ENCODE data around the gene EFNA1. TPM values are rescaled to one million over a fixed set of nuclear protein-coding genes. Genes with fewer than 3 reads are reported as not detected.

EFNA1 gene
- total RNA-seq, 4 donors from 2014 or later: 125 to 235 (median 185) TPM

DNA sequence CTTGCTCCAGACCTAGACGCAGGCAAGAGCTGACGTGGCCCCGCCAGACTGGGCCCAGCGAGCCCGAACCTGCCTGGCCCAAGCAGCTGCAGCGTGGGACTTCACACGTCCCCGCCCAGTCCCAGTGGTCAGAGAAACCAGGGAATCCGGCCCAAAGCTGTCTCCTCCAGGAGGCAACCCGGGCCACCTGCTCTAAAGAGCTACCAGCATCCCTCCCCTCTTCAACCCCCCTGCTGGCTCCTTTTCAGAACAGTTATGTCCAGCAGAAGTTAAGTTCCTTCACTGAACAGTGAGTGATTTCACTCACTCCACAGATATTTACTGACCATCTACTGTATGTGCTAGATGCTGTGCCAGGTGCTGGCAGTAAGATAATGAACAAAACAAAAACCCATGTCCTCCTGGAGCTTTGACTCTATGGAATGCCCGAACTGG is 2.1 kb upstream of the EFNA1 start:
- DNase-seq (ENCODE audit: low spot score in 2 of 2): no peak
- intact Hi-C loops (cut with DNase I; ENCODE audit: low total_unique reads): no loop called here
- no peak for TF ChIP-seq POLR2A (IDR thresholded peaks at IDR 0.05)
- TF ChIP-seq, protein P1, sequence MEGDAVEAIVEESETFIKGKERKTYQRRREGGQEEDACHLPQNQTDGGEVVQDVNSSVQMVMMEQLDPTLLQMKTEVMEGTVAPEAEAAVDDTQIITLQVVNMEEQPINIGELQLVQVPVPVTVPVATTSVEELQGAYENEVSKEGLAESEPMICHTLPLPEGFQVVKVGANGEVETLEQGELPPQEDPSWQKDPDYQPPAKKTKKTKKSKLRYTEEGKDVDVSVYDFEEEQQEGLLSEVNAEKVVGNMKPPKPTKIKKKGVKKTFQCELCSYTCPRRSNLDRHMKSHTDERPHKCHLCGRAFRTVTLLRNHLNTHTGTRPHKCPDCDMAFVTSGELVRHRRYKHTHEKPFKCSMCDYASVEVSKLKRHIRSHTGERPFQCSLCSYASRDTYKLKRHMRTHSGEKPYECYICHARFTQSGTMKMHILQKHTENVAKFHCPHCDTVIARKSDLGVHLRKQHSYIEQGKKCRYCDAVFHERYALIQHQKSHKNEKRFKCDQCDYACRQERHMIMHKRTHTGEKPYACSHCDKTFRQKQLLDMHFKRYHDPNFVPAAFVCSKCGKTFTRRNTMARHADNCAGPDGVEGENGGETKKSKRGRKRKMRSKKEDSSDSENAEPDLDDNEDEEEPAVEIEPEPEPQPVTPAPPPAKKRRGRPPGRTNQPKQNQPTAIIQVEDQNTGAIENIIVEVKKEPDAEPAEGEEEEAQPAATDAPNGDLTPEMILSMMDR (IDR thresholded peaks at IDR 0.05): no peak
- no peak overlapping the region for H3K4me3 ChIP-seq (ENCODE audit: low read depth, poor library complexity, severe bottlenecking)
- WGBS, 2 donors: 43 to 63% methylated on average over 4 to 7 of the region's 11 CpGs

DNA sequence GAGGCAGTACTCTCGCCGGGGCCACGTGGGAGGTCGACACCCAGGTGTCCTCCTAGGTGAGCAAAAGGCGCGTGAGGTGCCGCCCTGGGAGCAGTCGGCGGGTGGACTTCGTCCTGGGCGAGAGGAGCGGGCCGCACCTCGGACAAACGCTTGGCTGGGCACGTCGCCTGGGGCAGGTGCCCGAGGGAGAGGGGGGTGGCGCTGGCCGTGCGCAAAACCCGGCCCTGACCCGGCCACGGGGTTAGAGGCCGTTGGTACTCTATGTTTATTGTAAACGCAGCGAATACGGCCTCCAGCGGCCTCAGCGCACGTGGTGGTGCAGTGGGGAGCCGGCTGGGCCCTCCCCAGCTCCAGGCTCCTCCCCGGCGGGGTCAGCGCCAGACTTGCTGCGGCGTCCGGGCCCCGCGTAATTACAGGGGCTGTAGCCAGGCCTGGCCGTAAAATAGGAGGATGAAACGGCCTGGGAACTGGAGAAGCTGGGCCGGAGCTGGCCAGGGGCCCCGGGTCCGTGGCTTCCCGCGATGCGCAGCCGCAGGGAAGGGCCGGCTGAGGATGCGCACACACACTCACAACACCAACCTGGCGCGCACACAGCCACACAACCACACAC is 1.6 kb upstream of the EFNA1 start:
- WGBS, 2 donors: 9 to 10% methylated on average over 26 to 49 of the region's 53 CpGs
- TF ChIP-seq POLR2A (IDR thresholded peaks at IDR 0.05): no peak
- TF ChIP-seq, protein P1 (IDR thresholded peaks at IDR 0.05): no peak
- H3K4me3 ChIP-seq (ENCODE audit: low read depth, poor library complexity, severe bottlenecking): no peak overlapping the region
- peak in 1 of 2 donors; percentile 92 for DNase-seq (ENCODE audit: low spot score in 2 of 2)
- intact Hi-C loops (cut with DNase I; ENCODE audit: low total_unique reads): no loop called here

DNA sequence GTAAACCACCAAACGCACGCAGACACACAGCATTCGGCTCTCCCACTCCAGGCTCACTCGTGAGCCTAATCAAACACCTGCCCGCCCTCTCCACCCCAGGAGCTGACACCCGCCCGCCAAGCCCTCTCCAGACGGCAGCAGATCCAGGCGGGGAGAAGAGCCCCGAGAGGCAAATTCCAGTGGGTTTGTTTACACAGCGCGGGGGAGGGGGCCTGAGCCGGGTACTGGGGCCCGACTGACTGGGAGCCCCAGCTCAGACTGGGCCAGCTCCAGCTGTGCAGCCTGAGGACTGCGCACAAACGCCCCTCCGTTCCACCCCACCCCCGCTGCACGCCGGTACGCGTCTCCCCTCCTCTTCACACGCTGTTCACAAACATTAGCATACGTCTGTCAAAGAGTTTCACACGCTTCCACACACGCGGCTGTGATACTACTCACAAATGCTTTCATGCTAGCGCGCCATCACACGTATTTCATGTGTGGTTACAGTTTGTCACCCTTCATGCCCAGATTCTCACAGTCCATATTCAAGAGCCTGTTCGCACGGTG is 1.0 kb upstream of the EFNA1 start:
- intact Hi-C loops (cut with DNase I; ENCODE audit: low total_unique reads): no loop called here
- WGBS, 2 donors: 4 to 9% methylated on average over 26 to 30 of the region's 32 CpGs
- H3K4me3 ChIP-seq (ENCODE audit: low read depth, poor library complexity, severe bottlenecking): peak overlapping the region; percentile 84
- peak in 1 of 2 donors; percentile 91 for DNase-seq (ENCODE audit: low spot score in 2 of 2)
- TF ChIP-seq, protein P1 (IDR thresholded peaks at IDR 0.05): no peak
- no peak for TF ChIP-seq POLR2A (IDR thresholded peaks at IDR 0.05)

DNA sequence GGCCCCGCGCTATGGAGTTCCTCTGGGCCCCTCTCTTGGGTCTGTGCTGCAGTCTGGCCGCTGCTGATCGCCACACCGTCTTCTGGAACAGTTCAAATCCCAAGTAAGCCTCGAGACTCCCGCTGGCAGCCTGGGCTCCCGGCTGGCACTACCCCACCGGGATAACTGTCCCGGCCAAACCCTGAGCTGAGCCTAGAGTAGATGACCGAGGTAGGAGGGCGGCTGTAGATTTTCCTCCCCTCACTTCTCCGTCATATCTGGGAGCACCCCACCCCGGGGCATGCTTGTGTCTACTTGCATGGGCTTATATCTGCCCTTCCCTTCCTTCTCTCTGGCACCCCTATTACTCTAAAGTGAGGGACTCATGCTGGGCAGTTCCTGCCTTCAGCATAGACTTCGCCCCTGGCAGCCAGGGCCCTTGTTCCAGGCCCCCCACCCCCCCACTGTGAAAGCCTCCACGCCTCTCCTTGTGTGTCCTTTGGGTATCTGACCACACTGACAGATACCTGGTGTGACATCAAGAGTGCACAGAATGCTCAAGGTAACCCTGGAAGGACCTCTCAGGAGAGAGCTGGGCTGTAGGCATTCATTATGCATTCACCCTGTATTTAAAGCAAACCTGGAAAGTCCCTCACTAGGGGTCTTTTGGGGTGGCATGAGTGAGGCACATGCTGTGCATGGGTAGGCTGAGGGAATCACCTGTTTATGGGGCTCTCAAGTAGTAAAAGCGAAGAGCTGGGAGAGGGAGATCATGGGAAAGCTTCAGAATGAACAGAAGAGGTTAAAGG is 485 bp downstream of the EFNA1 start:
- peak overlapping the region; percentile 84 for H3K4me3 ChIP-seq (ENCODE audit: low read depth, poor library complexity, severe bottlenecking)
- whole genome bisulfite sequencing, 2 donors: 2 to 6% methylated on average over 12 to 14 of the region's 17 CpGs
- intact Hi-C loops (cut with DNase I; ENCODE audit: low total_unique reads): no loop called here
- TF ChIP-seq, protein P1 (IDR thresholded peaks at IDR 0.05): no peak
- no peak for TF ChIP-seq POLR2A (IDR thresholded peaks at IDR 0.05)
- DNase-seq (ENCODE audit: low spot score in 2 of 2): no peak

DNA sequence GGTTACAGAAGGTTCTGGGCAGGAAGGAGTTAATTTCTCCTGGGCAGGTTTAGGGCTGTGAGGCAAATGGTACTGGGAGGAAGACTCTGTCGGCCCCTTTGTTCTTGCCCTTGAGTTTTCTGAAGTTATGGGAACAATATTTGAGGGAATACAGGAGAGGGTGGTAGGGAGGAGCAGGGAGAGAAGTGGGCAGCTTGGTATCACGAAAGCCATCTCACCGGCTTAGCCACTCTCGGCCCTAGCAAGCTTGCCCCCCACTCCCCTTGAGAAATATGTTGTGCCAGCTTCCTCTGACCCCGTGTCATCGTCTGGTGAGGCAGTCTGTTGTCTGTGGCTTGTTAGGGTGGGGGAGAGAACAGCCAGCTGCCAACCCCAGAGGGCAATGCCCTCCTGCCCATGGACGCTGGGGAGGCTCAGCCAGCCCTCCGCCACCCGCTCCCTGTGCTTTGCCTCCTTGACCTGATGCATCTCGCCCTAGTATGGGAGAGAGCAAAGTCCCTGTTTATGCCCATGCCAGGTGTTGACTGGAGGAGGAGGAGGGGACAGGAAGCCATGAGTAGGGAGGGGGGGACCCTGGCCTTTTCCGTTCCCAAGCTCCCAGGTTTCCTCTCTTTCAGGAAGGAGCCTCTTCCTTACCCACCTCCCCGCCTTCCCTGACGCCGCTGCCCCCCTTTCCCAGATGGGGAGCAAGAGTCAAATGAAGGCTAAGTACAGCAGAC is 1.2 kb downstream of the EFNA1 start:
- no peak for TF ChIP-seq POLR2A (IDR thresholded peaks at IDR 0.05)
- TF ChIP-seq, protein P1 (IDR thresholded peaks at IDR 0.05): no peak
- intact Hi-C loops (cut with DNase I; ENCODE audit: low total_unique reads): no loop called here
- H3K4me3 ChIP-seq (ENCODE audit: low read depth, poor library complexity, severe bottlenecking): peak overlapping the region; percentile 84
- DNase-seq (ENCODE audit: low spot score in 2 of 2): peak in 1 of 2 donors; percentile 85
- 14 to 18% methylated on average over 14 of the region's 14 CpGs for WGBS, 2 donors
